Stimulated activated CD4-positive, alpha-beta T cell treated with anti-CD3 and anti-CD28 coated beads, Interleukin-15, amount 100 ng/mL, for 1 hour (primary cell): ENCODE results near the gene XYLT1.

Source experiments
- DNase-seq, 2 donors: peaks; one replicate each; pipeline ENCODE4 v3.0.0-alpha.2; 2020; ENCODE audit warnings: low read depth in 1 of 2, low spot score in 1 of 2

The XYLT1 gene

GRCh38 chr16:17125671-17126070 is 345.1 kb downstream of the XYLT1 start:
- DNase-seq: no peak

GRCh38 chr16:17117906-17118577 is 352.7 kb downstream of the XYLT1 start:
- DNase-seq: no peak

GRCh38 chr16:17116595-17117322 is 354.0 kb downstream of the XYLT1 start:
- no peak for DNase-seq

GRCh38 chr16:17109413-17109812 is 361.3 kb downstream of the XYLT1 start:
- DNase-seq: no peak

- DNase-seq: no peak
These were observed 362.2 kb downstream of the XYLT1 start for GRCh38 chr16:17108596-17108995.

- DNase-seq: no peak
These were observed 363.3 kb downstream of the XYLT1 start for GRCh38 chr16:17107450-17107849.

GRCh38 chr16:17106243-17106791 is 364.4 kb downstream of the XYLT1 start:
- no peak for DNase-seq

GRCh38 chr16:17105239-17105797 is 365.4 kb downstream of the XYLT1 start:
- DNase-seq: no peak

GRCh38 chr16:17104654-17105053 is 366.1 kb downstream of the XYLT1 start:
- DNase-seq: no peak

- DNase-seq: no peak
These were observed 367.5 kb downstream of the XYLT1 start for GRCh38 chr16:17103216-17103615.

- DNase-seq: no peak
These were observed 369.1 kb downstream of the XYLT1 start for GRCh38 chr16:17101646-17102045.

- no peak for DNase-seq
These were observed 372.1 kb downstream of the XYLT1 start for GRCh38 chr16:17098685-17099084.

GRCh38 chr16:17084130-17084529 is 386.6 kb downstream of the XYLT1 start:
- DNase-seq: no peak

- DNase-seq: no peak
These were observed 387.1 kb downstream of the XYLT1 start for GRCh38 chr16:17083628-17084027.

- DNase-seq: no peak
These were observed 388.5 kb downstream of the XYLT1 start for GRCh38 chr16:17082095-17082882.

GRCh38 chr16:17080105-17080504 is 390.7 kb downstream of the XYLT1 start:
- DNase-seq: no peak

GRCh38 chr16:17078931-17079631 is 391.7 kb downstream of the XYLT1 start:
- no peak for DNase-seq

GRCh38 chr16:17076818-17077498 is 393.8 kb downstream of the XYLT1 start:
- no peak for DNase-seq

GRCh38 chr16:17076092-17076754 is 394.5 kb downstream of the XYLT1 start:
- DNase-seq: no peak

- no peak for DNase-seq
These were observed 398.7 kb downstream of the XYLT1 start for GRCh38 chr16:17072104-17072503.
